ENCODE measurements around the gene GSTK1. TPM values are rescaled to one million over a fixed set of nuclear protein-coding genes. Genes with fewer than 3 reads are reported as not detected.
A peak's percentile ranks its signal among the peaks of the same experiment; 100 is the strongest.

Gene GSTK1
- total RNA-seq, 1 experiment from 2014 or later = 239 TPM

GRCh38 chr7:143250822-143251221, 12.4 kb upstream of the GSTK1 start:
- intact Hi-C loops (cut with micrococcal nuclease; ENCODE audit: unreplicated experiment) = no loop called here
- Histone ChIP-seq H3K36me3 (ENCODE audit: low read depth) (no peaks in the 10 kb centered on the region), H3K27me3 (ENCODE audit: insufficient read depth, low read depth) (no peaks in the 10 kb centered on the region), H3K79me2 (ENCODE audit: low read depth) (no peaks in the 10 kb centered on the region), H3K9me3 (ENCODE audit: insufficient read depth, low read depth) (peaks cover 3% of the 10 kb centered on the region; the same call in 1 of the 2 replicates), H3K27ac (peak overlapping the region; percentile 95; the same call in 1 of the 2 replicates), H3F3A (ENCODE audit: insufficient read depth, low read depth) (peaks cover 45% of the 10 kb centered on the region), H2AFZ (no peak overlapping the region), H3K4me2 (peak overlapping the region; percentile 83), H3K4me3 (no peak overlapping the region), H3K9me2 (ENCODE audit: insufficient read depth) (no peaks in the 10 kb centered on the region), H4K20me1 (ENCODE audit: insufficient read depth) (no peaks in the 10 kb centered on the region), H3K4me1 (replicated peaks; ENCODE audit: insufficient read depth) (peaks cover 56% of the 10 kb centered on the region)
- ChIA-PET POLR2A (ENCODE audit: unreplicated experiment) (no interaction called here), CTCF (interaction anchor here (0.9 kb wide), 1 partner anchor 11 kb away, joined by 3 read pairs; no protein-coding TSS in a partner anchor)
- TF ChIP-seq EZH2 (IDR thresholded peaks at IDR 0.05; ENCODE audit: low read depth) (no peak), CTCF (conservative IDR thresholded peaks at IDR 0.05) (no peak)
- DNase-seq = no peak
- no TSS peak for BruUV-seq (replicated peaks)

- Histone ChIP-seq H3K9me3 (ENCODE audit: insufficient read depth, low read depth) (peaks cover 3% of the 10 kb centered on the region; the same call in 1 of the 2 replicates), H3K27ac (no peak overlapping the region), H3K79me2 (ENCODE audit: low read depth) (no peaks in the 10 kb centered on the region), H2AFZ (no peak overlapping the region), H3K36me3 (ENCODE audit: low read depth) (no peaks in the 10 kb centered on the region), H3F3A (ENCODE audit: insufficient read depth, low read depth) (peaks cover 41% of the 10 kb centered on the region), H3K4me1 (replicated peaks; ENCODE audit: insufficient read depth) (peaks cover 44% of the 10 kb centered on the region), H4K20me1 (ENCODE audit: insufficient read depth) (no peaks in the 10 kb centered on the region), H3K27me3 (ENCODE audit: insufficient read depth, low read depth) (no peaks in the 10 kb centered on the region), H3K9me2 (ENCODE audit: insufficient read depth) (no peaks in the 10 kb centered on the region), H3K4me3 (no peak overlapping the region), H3K4me2 (no peak overlapping the region)
- no peak for DNase-seq
- no TSS peak for BruUV-seq (replicated peaks)
- ChIA-PET POLR2A (ENCODE audit: unreplicated experiment) (no interaction called here), CTCF (interaction anchor here (0.8 kb wide), 1 partner anchor 743 kb away, joined by 13 read pairs; no protein-coding TSS in a partner anchor)
- TF ChIP-seq CTCF (conservative IDR thresholded peaks at IDR 0.05) = no peak
- TF ChIP-seq EZH2 (IDR thresholded peaks at IDR 0.05; ENCODE audit: low read depth) = no peak
- intact Hi-C loops (cut with micrococcal nuclease; ENCODE audit: unreplicated experiment) = no loop called here
Measured at GRCh38 chr7:143252006-143252405, 11.2 kb upstream of the GSTK1 start.

- TF ChIP-seq CTCF (conservative IDR thresholded peaks at IDR 0.05) (no peak), EZH2 (IDR thresholded peaks at IDR 0.05; ENCODE audit: low read depth) (no peak)
- Histone ChIP-seq H3K79me2 (ENCODE audit: low read depth) (no peaks in the 10 kb centered on the region), H3K4me1 (replicated peaks; ENCODE audit: insufficient read depth) (peaks cover 39% of the 10 kb centered on the region), H3K27ac (no peak overlapping the region), H3K36me3 (ENCODE audit: low read depth) (no peaks in the 10 kb centered on the region), H3K9me3 (ENCODE audit: insufficient read depth, low read depth) (peaks cover 3% of the 10 kb centered on the region; the same call in 1 of the 2 replicates), H2AFZ (no peak overlapping the region), H3K9me2 (ENCODE audit: insufficient read depth) (no peaks in the 10 kb centered on the region), H3K27me3 (ENCODE audit: insufficient read depth, low read depth) (no peaks in the 10 kb centered on the region), H4K20me1 (ENCODE audit: insufficient read depth) (no peaks in the 10 kb centered on the region), H3K4me2 (no peak overlapping the region), H3F3A (ENCODE audit: insufficient read depth, low read depth) (peaks cover 22% of the 10 kb centered on the region), H3K4me3 (no peak overlapping the region)
- DNase-seq = no peak
- BruUV-seq (replicated peaks) = no TSS peak
- CTCF ChIA-PET = no interaction called here
- POLR2A ChIA-PET (ENCODE audit: unreplicated experiment) = interaction anchor here (0.5 to 0.7 kb wide), 2 partner anchors 442 to 463 kb away, joined by 3 read pairs; no protein-coding TSS in a partner anchor
- intact Hi-C loops (cut with micrococcal nuclease; ENCODE audit: unreplicated experiment) = no loop called here
Measured at GRCh38 chr7:143255564-143255963, 7.7 kb upstream of the GSTK1 start.

Measured in PC-9 (cell line).